Measurements from ENCODE around the gene BRAT1. TPM values are rescaled to one million over a fixed set of nuclear protein-coding genes. Genes with fewer than 3 reads are reported as not detected.

BRAT1 gene
- total RNA-seq, 1 donor from 2014 or later: 43.7 TPM

- H3K4me3 Mint-ChIP-seq (ENCODE audit: low read depth): no peak overlapping the region
- H3K9me3 Mint-ChIP-seq (ENCODE audit: low read depth): no peaks in the 10 kb centered on the region
- no peaks in the 10 kb centered on the region for H3K4me1 Mint-ChIP-seq (ENCODE audit: low read depth)
- no peak for DNase-seq (ENCODE audit: low spot score, unreplicated experiment)
- H3K36me3 Mint-ChIP-seq (ENCODE audit: insufficient read depth): peaks cover 17% of the 10 kb centered on the region
- H3K27me3 Mint-ChIP-seq: no peaks in the 10 kb centered on the region
- no peak for TF ChIP-seq CTCF (IDR thresholded peaks at IDR 0.05; ENCODE audit: unreplicated experiment)
- no peak overlapping the region for H3K27ac Mint-ChIP-seq
Measured at GRCh38 chr7:2544541-2545188, 10.7 kb downstream of the BRAT1 start.

GRCh38 chr7:2542916-2543871 lies 12.1 kb downstream of the BRAT1 start:
- Mint-ChIP-seq H3K36me3 (ENCODE audit: insufficient read depth) (peaks cover 12% of the 10 kb centered on the region), H3K27ac (peak overlapping the region; percentile 71), H3K4me1 (ENCODE audit: low read depth) (no peaks in the 10 kb centered on the region), H3K4me3 (ENCODE audit: low read depth) (no peak overlapping the region), H3K9me3 (ENCODE audit: low read depth) (no peaks in the 10 kb centered on the region), H3K27me3 (no peaks in the 10 kb centered on the region)
- no peak for TF ChIP-seq CTCF (IDR thresholded peaks at IDR 0.05; ENCODE audit: unreplicated experiment)
- no peak for DNase-seq (ENCODE audit: low spot score, unreplicated experiment)

- H3K9me3 Mint-ChIP-seq (ENCODE audit: low read depth): no peaks in the 10 kb centered on the region
- H3K4me1 Mint-ChIP-seq (ENCODE audit: low read depth): no peaks in the 10 kb centered on the region
- no peaks in the 10 kb centered on the region for H3K27me3 Mint-ChIP-seq
- no peak overlapping the region for H3K4me3 Mint-ChIP-seq (ENCODE audit: low read depth)
- no peak overlapping the region for H3K27ac Mint-ChIP-seq
- TF ChIP-seq CTCF (IDR thresholded peaks at IDR 0.05; ENCODE audit: unreplicated experiment): no peak
- DNase-seq (ENCODE audit: low spot score, unreplicated experiment): no peak
- peaks cover 8% of the 10 kb centered on the region for H3K36me3 Mint-ChIP-seq (ENCODE audit: insufficient read depth)
Measured at GRCh38 chr7:2542011-2542915, 13.1 kb downstream of the BRAT1 start.

GRCh38 chr7:2541291-2542010 lies 13.9 kb downstream of the BRAT1 start:
- no peak overlapping the region for H3K27ac Mint-ChIP-seq
- no peaks in the 10 kb centered on the region for H3K4me1 Mint-ChIP-seq (ENCODE audit: low read depth)
- no peak for TF ChIP-seq CTCF (IDR thresholded peaks at IDR 0.05; ENCODE audit: unreplicated experiment)
- no peak for DNase-seq (ENCODE audit: low spot score, unreplicated experiment)
- H3K36me3 Mint-ChIP-seq (ENCODE audit: insufficient read depth): peaks cover 4% of the 10 kb centered on the region
- no peaks in the 10 kb centered on the region for H3K9me3 Mint-ChIP-seq (ENCODE audit: low read depth)
- no peaks in the 10 kb centered on the region for H3K27me3 Mint-ChIP-seq
- H3K4me3 Mint-ChIP-seq (ENCODE audit: low read depth): no peak overlapping the region
